OCI-LY7 (cell line): Measurements from ENCODE around the gene FBXL15. TPM values are rescaled to one million over a fixed set of nuclear protein-coding genes. Genes with fewer than 3 reads are reported as not detected.

ENCODE experiments used
- BruUV-seq: library from RNA; stranded (reverse); fragments of 400-500 nt; replicated peaks from 2 replicates; lab custom pipeline; 2021; lab: Mats Ljungman, UMichigan
- CTCF ChIA-PET: fragments of 300-600 bp; sonication (Branson Sonifier 250); formaldehyde crosslinking; loops from one replicate; lab custom pipeline; 2022; ENCODE audit warnings: antibody characterized with exemption; ENCODE audit not compliant: unreplicated experiment; lab: Charles Lee
- POLR2A ChIA-PET: fragments of 300-600 bp; sonication (Branson Sonifier 250); formaldehyde crosslinking; loops from one replicate; lab custom pipeline; 2022; ENCODE audit warnings: antibody characterized with exemption; lab: Charles Lee
- DNase-seq: peaks from one replicate; pipeline ENCODE4 v3.0.0-alpha.2; 2015; ENCODE audit warnings: low spot score
- H2AFZ ChIP-seq: fragments of 200-600 bp; sonication (generic), shearing (Covaris generic); 2 replicates; pipeline ENCODE4 v1.6.1; 2014; ENCODE audit warnings: mild to moderate bottlenecking, antibody characterized with exemption, low read length, moderate library complexity
- H3K27ac ChIP-seq: fragments of 200-600 bp; sonication (generic); 2 replicates; pipeline ENCODE4 v1.5.1; 2014; ENCODE audit warnings: mixed run types, low read depth, mild to moderate bottlenecking, moderate library complexity, low read length, inconsistent platforms; ENCODE audit not compliant: poor library complexity, severe bottlenecking
- H3K36me3 ChIP-seq: fragments of 200-600 bp; sonication (generic); 2 replicates; pipeline ENCODE4 v1.6.1; 2014; ENCODE audit warnings: mild to moderate bottlenecking, antibody characterized with exemption, low read length, moderate library complexity, mixed read lengths; ENCODE audit not compliant: insufficient read depth
- H3K4me1 ChIP-seq: fragments of 200-600 bp; sonication (generic); 2 replicates; pipeline ENCODE4 v1.5.1; 2014; ENCODE audit warnings: mild to moderate bottlenecking, low read length; ENCODE audit not compliant: insufficient read depth, poor library complexity, severe bottlenecking
- H3K4me2 ChIP-seq: fragments of 200-600 bp; sonication (generic); 2 replicates; pipeline ENCODE4 v1.6.1; 2014; ENCODE audit warnings: mild to moderate bottlenecking, low read length
- H3K4me3 ChIP-seq: fragments of 200-600 bp; sonication (generic); 2 replicates; pipeline ENCODE4 v1.5.1; 2014; ENCODE audit warnings: mild to moderate bottlenecking, low read depth, low read length; ENCODE audit not compliant: poor library complexity, severe bottlenecking
- H3K79me2 ChIP-seq: fragments of 200-600 bp; sonication (generic); 2 replicates; pipeline ENCODE4 v1.6.1; 2016; ENCODE audit warnings: low read depth, mild to moderate bottlenecking, low read length, moderate library complexity, mixed read lengths; ENCODE audit not compliant: insufficient read depth
- H3K9me2 ChIP-seq: fragments of 200-600 bp; sonication (generic); 2 replicates; pipeline ENCODE4 v1.6.1; 2016; ENCODE audit warnings: mild to moderate bottlenecking, low read length, mixed read lengths; ENCODE audit not compliant: insufficient read depth
- H3K9me3 ChIP-seq: fragments of 200-600 bp; sonication (generic); 2 replicates; pipeline ENCODE4 v1.6.1; 2014; ENCODE audit warnings: mild to moderate bottlenecking, mixed run types, low read length, mixed read lengths
- H4K20me1 ChIP-seq: fragments of 200-600 bp; sonication (generic); 2 replicates; pipeline ENCODE4 v1.6.1; 2014; ENCODE audit warnings: mild to moderate bottlenecking, antibody characterized with exemption, low read length, moderate library complexity, mixed read lengths; ENCODE audit not compliant: insufficient read depth
- CTCF ChIP-seq: fragments of 200-600 bp; sonication (generic); conservative IDR thresholded peaks from 2 replicates; pipeline ENCODE4 v1.5.1; 2014; ENCODE audit warnings: mild to moderate bottlenecking, antibody characterized with exemption, low read length, moderate library complexity, mixed read lengths
- EZH2phosphoT487 ChIP-seq: fragments of 200-600 bp; sonication (generic); IDR thresholded peaks from 2 replicates; pipeline ENCODE4 v1.6.1; 2018; ENCODE audit warnings: low read depth, borderline replicate concordance, mild to moderate bottlenecking, mixed run types, antibody characterized with exemption, low read length, moderate library complexity, mixed read lengths
- intact Hi-C: fragments of 100-400 bp; cut with micrococcal nuclease; formaldehyde crosslinking; loops from one replicate; pipeline ENCODE4 v1.10.0; 2022; ENCODE audit not compliant: unreplicated experiment
- total RNA-seq, 2 experiments: library from RNA; depleted of rRNA in 1 of 2; stranded (reverse); fragments of >200 nt in 1 of 2; shearing (Covaris generic) in 1 of 2; gene quantifications; 2 replicates each; pipeline ENCODE4 v1.2.3, GENCODE V29; 2014 to 2022

Gene FBXL15
- total RNA-seq, 2 experiments from 2014 or later = 13.3 to 18.2 TPM

- Histone ChIP-seq H3K36me3 (peaks cover 43% of the 10 kb centered on the region), H4K20me1 (no peaks in the 10 kb centered on the region), H3K79me2 (peaks cover 9% of the 10 kb centered on the region; the same call in 1 of the 2 replicates), H3K27ac (no peak overlapping the region), H3K4me1 (peaks cover 21% of the 10 kb centered on the region), H2AFZ (no peak overlapping the region), H3K4me2 (peak overlapping the region; percentile 67; the same call in 1 of the 2 replicates), H3K9me3 (no peaks in the 10 kb centered on the region), H3K9me2 (no peaks in the 10 kb centered on the region), H3K4me3 (peak overlapping the region; percentile 59)
- TF ChIP-seq CTCF (no peak), EZH2phosphoT487 (no peak)
- DNase-seq = no peak
- BruUV-seq = no TSS peak
- ChIA-PET CTCF (interaction anchor here (0.8 to 1.3 kb wide), 3 partner anchors 20 to 230 kb away, joined by 3 to 4 read pairs (median 4); partner anchors contain the start of gene FBXL15), POLR2A (interaction anchor here (1.0 to 1.6 kb wide), 2 partner anchors 21 to 104 kb away, joined by 3 to 5 read pairs; partner anchors contain the start of genes FBXL15 and SUFU)
- intact Hi-C loops = no loop called here
These were observed 20.6 kb upstream of the FBXL15 start for GRCh38 chr10:102400076-102400475.

DNA sequence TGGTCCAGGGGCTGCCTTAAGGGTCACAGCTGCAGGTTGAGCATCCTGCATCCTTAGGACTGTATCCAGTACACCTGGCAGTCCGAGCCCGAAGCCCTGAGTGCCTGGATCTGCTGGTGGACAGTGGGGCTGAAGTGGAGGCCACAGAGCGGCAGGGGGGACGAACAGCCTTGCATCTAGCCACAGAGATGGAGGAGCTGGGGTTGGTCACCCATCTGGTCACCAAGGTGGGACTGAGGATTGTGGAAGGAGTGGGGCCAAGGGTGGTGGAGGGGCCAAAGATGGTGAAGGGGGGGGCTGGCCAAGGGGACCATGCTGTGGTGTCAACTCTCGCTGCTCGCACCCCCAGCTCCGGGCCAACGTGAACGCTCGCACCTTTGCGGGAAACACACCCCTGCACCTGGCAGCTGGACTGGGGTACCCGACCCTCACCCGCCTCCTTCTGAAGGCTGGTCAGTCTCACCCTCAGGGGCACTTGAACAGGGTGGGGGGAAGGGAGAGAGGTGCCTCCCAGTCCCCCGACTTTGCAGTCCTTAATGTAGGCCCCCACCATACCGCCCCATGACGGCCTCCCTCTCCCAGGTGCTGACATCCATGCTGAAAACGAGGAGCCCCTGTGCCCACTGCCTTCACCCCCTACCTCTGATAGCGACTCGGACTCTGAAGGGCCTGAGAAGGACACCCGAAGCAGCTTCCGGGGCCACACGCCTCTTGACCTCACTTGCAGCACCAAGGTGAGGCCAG lies 19.9 kb upstream of the FBXL15 start:
- no peak overlapping the region for H2AFZ ChIP-seq
- ChIA-PET POLR2A (interaction anchor here (1.0 kb wide), 1 partner anchor 103 kb away, joined by 3 read pairs; the partner anchor contains the start of gene SUFU), CTCF (interaction anchor here (1.3 kb wide), 1 partner anchor 231 kb away, joined by 4 read pairs; no protein-coding TSS in a partner anchor)
- BruUV-seq = no TSS peak
- peaks cover 21% of the 10 kb centered on the region for H3K4me1 ChIP-seq
- H3K27ac ChIP-seq = no peak overlapping the region
- no peaks in the 10 kb centered on the region for H4K20me1 ChIP-seq
- no peaks in the 10 kb centered on the region for H3K9me2 ChIP-seq
- TF ChIP-seq EZH2phosphoT487 = no peak
- TF ChIP-seq CTCF = no peak
- no peak for DNase-seq
- no peak overlapping the region for H3K4me3 ChIP-seq
- H3K9me3 ChIP-seq = no peaks in the 10 kb centered on the region
- intact Hi-C loops = no loop called here
- peaks cover 9% of the 10 kb centered on the region; the same call in 1 of the 2 replicates for H3K79me2 ChIP-seq
- H3K4me2 ChIP-seq = no peak overlapping the region
- peaks cover 43% of the 10 kb centered on the region for H3K36me3 ChIP-seq

- no peak for DNase-seq
- BruUV-seq = no TSS peak
- Histone ChIP-seq H3K36me3 (peaks cover 43% of the 10 kb centered on the region), H3K27ac (no peak overlapping the region), H3K4me2 (no peak overlapping the region), H2AFZ (no peak overlapping the region), H3K4me3 (no peak overlapping the region), H4K20me1 (no peaks in the 10 kb centered on the region), H3K79me2 (peaks cover 3% of the 10 kb centered on the region; the same call in 1 of the 2 replicates), H3K9me2 (no peaks in the 10 kb centered on the region), H3K9me3 (no peaks in the 10 kb centered on the region), H3K4me1 (peaks cover 18% of the 10 kb centered on the region)
- intact Hi-C loops = no loop called here
- TF ChIP-seq EZH2phosphoT487 (no peak), CTCF (no peak)
- ChIA-PET CTCF (no interaction called here), POLR2A (no interaction called here)
These were observed 19.3 kb upstream of the FBXL15 start for GRCh38 chr10:102401342-102401654.
